Neural cell (in vitro differentiated cells): Measurements from ENCODE around the gene UGT3A2.

ENCODE experiments used
- TAF1 ChIP-seq: IDR thresholded peaks from 2 replicates; pipeline ENCODE4 v1.6.1; 2012; ENCODE audit warnings: low read depth
- TF ChIP-seq, protein P1 (sequence below): fragments of 450-650 bp; IDR thresholded peaks from 2 replicates; pipeline ENCODE4 v1.5.1; 2014; ENCODE audit warnings: antibody characterized with exemption, mild to moderate bottlenecking, moderate library complexity; ENCODE audit not compliant: poor library complexity, severe bottlenecking

DNA sequence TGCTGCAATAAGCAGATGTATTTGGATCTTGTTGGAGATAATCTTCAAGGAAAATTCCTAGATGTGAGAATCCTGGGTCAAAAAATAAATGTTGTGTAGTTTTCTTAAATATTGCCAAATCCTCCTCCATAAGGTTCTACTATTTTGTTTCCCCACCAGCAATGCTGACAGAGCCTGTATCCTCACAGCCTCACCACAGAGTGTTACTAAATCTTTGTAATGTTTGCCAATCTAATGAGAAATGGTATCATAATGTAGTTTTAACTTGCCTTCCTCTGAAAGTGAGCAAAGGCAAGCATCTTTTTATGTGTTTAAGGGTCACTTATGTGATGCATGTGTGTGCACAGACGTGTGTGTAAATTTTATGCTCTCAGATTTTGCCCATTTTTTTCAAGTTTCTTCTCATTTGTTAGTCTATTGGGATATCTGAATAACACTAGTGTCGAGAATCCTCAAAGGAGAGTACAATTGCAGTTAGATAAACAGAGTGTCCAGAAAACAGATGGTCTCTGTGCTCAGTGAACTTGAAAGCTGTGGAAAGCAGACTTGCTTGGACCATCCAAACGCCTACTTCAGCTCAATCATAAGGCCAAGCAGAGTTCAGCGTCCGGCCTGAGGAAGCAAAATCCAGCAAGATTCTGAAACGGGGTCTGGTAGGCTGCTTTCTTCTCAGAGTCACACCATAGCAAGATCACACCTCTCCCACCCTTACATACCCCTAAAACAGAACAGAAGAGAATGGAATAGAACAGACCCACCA is 39.8 kb downstream of the UGT3A2 start:
- no peak for TF ChIP-seq TAF1
- TF ChIP-seq, protein P1, sequence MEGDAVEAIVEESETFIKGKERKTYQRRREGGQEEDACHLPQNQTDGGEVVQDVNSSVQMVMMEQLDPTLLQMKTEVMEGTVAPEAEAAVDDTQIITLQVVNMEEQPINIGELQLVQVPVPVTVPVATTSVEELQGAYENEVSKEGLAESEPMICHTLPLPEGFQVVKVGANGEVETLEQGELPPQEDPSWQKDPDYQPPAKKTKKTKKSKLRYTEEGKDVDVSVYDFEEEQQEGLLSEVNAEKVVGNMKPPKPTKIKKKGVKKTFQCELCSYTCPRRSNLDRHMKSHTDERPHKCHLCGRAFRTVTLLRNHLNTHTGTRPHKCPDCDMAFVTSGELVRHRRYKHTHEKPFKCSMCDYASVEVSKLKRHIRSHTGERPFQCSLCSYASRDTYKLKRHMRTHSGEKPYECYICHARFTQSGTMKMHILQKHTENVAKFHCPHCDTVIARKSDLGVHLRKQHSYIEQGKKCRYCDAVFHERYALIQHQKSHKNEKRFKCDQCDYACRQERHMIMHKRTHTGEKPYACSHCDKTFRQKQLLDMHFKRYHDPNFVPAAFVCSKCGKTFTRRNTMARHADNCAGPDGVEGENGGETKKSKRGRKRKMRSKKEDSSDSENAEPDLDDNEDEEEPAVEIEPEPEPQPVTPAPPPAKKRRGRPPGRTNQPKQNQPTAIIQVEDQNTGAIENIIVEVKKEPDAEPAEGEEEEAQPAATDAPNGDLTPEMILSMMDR = no peak
